SK-N-SH (cell line): ENCODE measurements around the gene PCMT1. TPM values are rescaled to one million over a fixed set of nuclear protein-coding genes. Genes with fewer than 3 reads are reported as not detected.

Source experiments
- CTCF ChIA-PET: fragments of 300-600, 350-600 bp; formaldehyde crosslinking; extraction: SDS; loops from one replicate; lab custom pipeline; 2021; lab: Yijun Ruan, JAX
- POLR2A ChIA-PET: fragments of 350-600 bp; sonication (Branson Sonifier 250); formaldehyde crosslinking; extraction: SDS; loops from one replicate; lab custom pipeline; 2020; ENCODE audit warnings: antibody characterized with exemption, inconsistent platforms; lab: Yijun Ruan, JAX
- DNase-seq: peaks from one replicate; pipeline ENCODE4 v3.0.0; 2012
- H2AFZ ChIP-seq: fragments of 200-600 bp; sonication (generic); 2 replicates; pipeline ENCODE4 v1.8.1; 2016; ENCODE audit warnings: antibody characterized with exemption, mild to moderate bottlenecking, low read depth
- H3F3A ChIP-seq: fragments of 200-600 bp; sonication (generic); replicated peaks from 2 replicates; pipeline ENCODE3; 2016; ENCODE audit warnings: antibody characterized with exemption, mild to moderate bottlenecking; ENCODE audit not compliant: insufficient read depth
- H3K27ac ChIP-seq, 2 experiments: fragments of 200-500 bp in 1 of 2; fragments of 200-600 bp in 1 of 2; sonication (Bioruptor generic) in 1 of 2; sonication (generic), shearing (Covaris generic) in 1 of 2; 2 replicates each; pipeline versions ENCODE4 v1.5.1 to v1.6.1; 2014 to 2016; ENCODE audit warnings: low read depth in 2 of 2, inconsistent platforms in 1 of 2, low read length in 1 of 2, mild to moderate bottlenecking in 1 of 2, mixed read lengths in 1 of 2
- H3K27me3 ChIP-seq: fragments of 200-600 bp; sonication (generic), shearing (Covaris generic); 2 replicates; pipeline ENCODE4 v1.6.1; 2016; ENCODE audit warnings: mixed run types; ENCODE audit not compliant: insufficient read depth
- H3K36me3 ChIP-seq, 2 experiments: fragments of 200-500 bp in 1 of 2; fragments of 200-600 bp in 1 of 2; sonication (Bioruptor generic) in 1 of 2; sonication (generic) in 1 of 2; replicated peaks in 1 of 2; 2 replicates each; pipeline versions ENCODE3 to v1.5.1; 2014 to 2016; ENCODE audit warnings: low read length in 1 of 2, mild to moderate bottlenecking in 1 of 2; ENCODE audit not compliant: insufficient read depth in 2 of 2, control insufficient read depth in 1 of 2
- H3K4me1 ChIP-seq, 2 experiments: fragments of 200-500 bp in 1 of 2; fragments of 200-600 bp in 1 of 2; sonication (Bioruptor generic) in 1 of 2; sonication (generic), shearing (Covaris generic) in 1 of 2; 2 replicates each; pipeline versions ENCODE4 v1.5.1 to v1.6.1; 2014 to 2016; ENCODE audit warnings: low read depth in 1 of 2, low read length in 1 of 2, mixed run types in 1 of 2; ENCODE audit not compliant: insufficient read depth in 2 of 2, control insufficient read depth in 1 of 2
- H3K4me2 ChIP-seq: fragments of 200-600 bp; sonication (generic), shearing (Covaris generic); 2 replicates; pipeline ENCODE4 v1.6.1; 2017; ENCODE audit warnings: mixed run types
- H3K4me3 ChIP-seq, 2 experiments: fragments of 200-500 bp in 1 of 2; fragments of 200-600 bp in 1 of 2; sonication (Bioruptor generic) in 1 of 2; sonication (generic), shearing (Covaris generic) in 1 of 2; 2 replicates each; pipeline versions ENCODE4 v1.5.1 to v1.8.1; 2014 to 2016; ENCODE audit warnings: low read depth in 2 of 2, inconsistent platforms in 1 of 2, low read length in 1 of 2, mild to moderate bottlenecking in 1 of 2, mixed read lengths in 1 of 2, moderate library complexity in 1 of 2
- H3K79me2 ChIP-seq: fragments of 200-600 bp; sonication (generic); 2 replicates; pipeline ENCODE4 v1.8.1; 2017; ENCODE audit warnings: mild to moderate bottlenecking; ENCODE audit not compliant: insufficient read depth
- H3K9ac ChIP-seq: fragments of 200-600 bp; sonication (generic); 2 replicates; pipeline ENCODE4 v1.6.1; 2017; ENCODE audit warnings: mixed run types
- H3K9me2 ChIP-seq: fragments of 200-600 bp; sonication (generic); 2 replicates; pipeline ENCODE4 v1.6.1; 2017; ENCODE audit warnings: mixed run types
- H3K9me3 ChIP-seq: fragments of 200-600 bp; sonication (generic); 2 replicates; pipeline ENCODE4 v1.6.1; 2017; ENCODE audit warnings: mixed run types, mild to moderate bottlenecking, moderate library complexity
- H4K20me1 ChIP-seq: fragments of 200-600 bp; sonication (generic); 2 replicates; pipeline ENCODE4 v1.6.1; 2017; ENCODE audit warnings: mild to moderate bottlenecking, mixed run types; ENCODE audit not compliant: insufficient read depth
- CHD2 ChIP-seq: fragments of 150-350 bp; IDR thresholded peaks from 2 replicates; pipeline ENCODE4 v1.6.1; 2018; ENCODE audit warnings: low read length; ENCODE audit not compliant: partially characterized antibody
- CTCF ChIP-seq: fragments of 200-600 bp; sonication (generic); IDR thresholded peaks from 2 replicates; pipeline ENCODE4 v1.6.1; 2017; ENCODE audit warnings: antibody characterized with exemption, mild to moderate bottlenecking, moderate library complexity
- ELF1 ChIP-seq: IDR thresholded peaks from 2 replicates; pipeline ENCODE4 v1.4.0; 2012
- EP300 ChIP-seq, 2 experiments: IDR thresholded peaks; 2 replicates each; pipeline versions ENCODE4 v1.4.0 to v1.6.1; 2012; ENCODE audit warnings: borderline replicate concordance in 1 of 2, low read depth in 1 of 2, low read length in 1 of 2
- FOXJ3 ChIP-seq: sonication (generic); formaldehyde crosslinking; IDR thresholded peaks from 2 replicates; pipeline ENCODE4 v1.5.1; 2020; ENCODE audit warnings: mild to moderate bottlenecking, missing genetic modification reagents
- GATA2 ChIP-seq: sonication (generic); formaldehyde crosslinking; IDR thresholded peaks from 2 replicates; pipeline ENCODE4 v1.5.0; 2020; ENCODE audit warnings: mild to moderate bottlenecking, missing genetic modification reagents
- MAX ChIP-seq: IDR thresholded peaks from 2 replicates; pipeline ENCODE4 v1.4.0; 2012; ENCODE audit warnings: low read depth
- MEF2A ChIP-seq: IDR thresholded peaks from 2 replicates; pipeline ENCODE4 v1.4.0; 2012; ENCODE audit warnings: low read depth, borderline replicate concordance
- MXI1 ChIP-seq: IDR thresholded peaks from 2 replicates; pipeline ENCODE4 v1.6.1; 2012; ENCODE audit warnings: mild to moderate bottlenecking, low read depth, low read length, improper control_type of control experiment
- NRF1 ChIP-seq: IDR thresholded peaks from 2 replicates; pipeline ENCODE4 v1.6.1; 2012; ENCODE audit warnings: low read depth, mild to moderate bottlenecking, low read length
- PBX3 ChIP-seq: IDR thresholded peaks from 2 replicates; pipeline ENCODE4; 2012
- POLR2AphosphoS5 ChIP-seq: IDR thresholded peaks from 2 replicates; pipeline ENCODE4 v1.6.1; 2012; ENCODE audit warnings: low read depth, low read length
- RAD21 ChIP-seq: IDR thresholded peaks from 2 replicates; pipeline ENCODE4 v1.6.1; 2012; ENCODE audit warnings: mild to moderate bottlenecking, low read length
- RCOR1 ChIP-seq: fragments of 150-350 bp; IDR thresholded peaks from 2 replicates; pipeline ENCODE4 v1.6.1; 2017; ENCODE audit warnings: antibody characterized with exemption, low read length
- RFX5 ChIP-seq: IDR thresholded peaks from 2 replicates; pipeline ENCODE4 v1.6.1; 2012; ENCODE audit warnings: mild to moderate bottlenecking, improper control_type of control experiment, low read length
- RXRA ChIP-seq: IDR thresholded peaks from 2 replicates; pipeline ENCODE4 v1.4.0; 2012; ENCODE audit warnings: low read depth, mild to moderate bottlenecking, borderline replicate concordance
- SIN3A ChIP-seq: IDR thresholded peaks from 2 replicates; pipeline ENCODE4 v1.6.1; 2012; ENCODE audit warnings: low read depth, mild to moderate bottlenecking, low read length, moderate library complexity, borderline replicate concordance
- SMC3 ChIP-seq: IDR thresholded peaks from 2 replicates; pipeline ENCODE4 v1.6.1; 2012; ENCODE audit warnings: low read depth, low read length, improper control_type of control experiment
- TAF1 ChIP-seq: IDR thresholded peaks from 2 replicates; pipeline ENCODE4 v1.6.1; 2012; ENCODE audit warnings: low read depth, mild to moderate bottlenecking, low read length, moderate library complexity, borderline replicate concordance
- TCF12 ChIP-seq: IDR thresholded peaks from 2 replicates; pipeline ENCODE4 v1.4.0; 2012
- TEAD4 ChIP-seq: IDR thresholded peaks from 2 replicates; pipeline ENCODE4 v1.4.0; 2012; ENCODE audit warnings: mild to moderate bottlenecking, borderline replicate concordance; ENCODE audit not compliant: insufficient read depth
- USF2 ChIP-seq: fragments of 150-350 bp; IDR thresholded peaks from 2 replicates; pipeline ENCODE4 v1.6.1; 2017; ENCODE audit warnings: antibody characterized with exemption, low read length, low read depth, borderline replicate concordance
- YY1 ChIP-seq: IDR thresholded peaks from 2 replicates; pipeline ENCODE4 v1.4.0; 2012; ENCODE audit warnings: low read depth, mild to moderate bottlenecking
- WGBS: methylation state at CpG from one replicate; pipeline ENCODE4 v1.1.6; 2017; ENCODE audit warnings: low lambda C conversion rate; 5-methylcytosine and 5-hydroxymethylcytosine counted together
- polyA plus RNA-seq, 3 experiments: library from polyadenylated mRNA; depleted of rRNA; stranded (reverse); fragments of >200 nt; gene quantifications; 2 replicates each; pipeline ENCODE4 v1.2.3, GENCODE V29; 2012

The PCMT1 gene
- polyA plus RNA-seq, 1 of the 3 experiments (the other 2 are of a cell fraction) = 190 TPM

GRCh38 chr6:149851461-149852110 is 102.0 kb downstream of the PCMT1 start:
- Histone ChIP-seq H3K27me3 (no peaks in the 10 kb centered on the region), H3K27ac (peak overlapping the region in 1 of 2 experiments; percentile 45; a peak in 1 of 4 replicates), H3K36me3 (peaks cover 0 to 3% of the 10 kb centered on the region in 2 experiments), H3K4me2 (0 out of 2 replicates have a peak overlapping the region, but pooled peaks have one; percentile 14), H3K4me1 (peaks cover 18 to 48% of the 10 kb centered on the region in 2 experiments), H2AFZ (no peak overlapping the region), H3K79me2 (peaks cover 38% of the 10 kb centered on the region), H3K9me2 (no peaks in the 10 kb centered on the region), H3K4me3 (no peak overlapping the region), H3K9me3 (no peaks in the 10 kb centered on the region), H3F3A (peaks cover 60% of the 10 kb centered on the region), H4K20me1 (peaks cover 4% of the 10 kb centered on the region; the same call in 1 of the 2 replicates), H3K9ac (no peak overlapping the region)
- ChIA-PET CTCF (interaction anchor here (2.1 kb wide), 1 partner anchor 11 kb away, joined by 6 read pairs; no protein-coding TSS in a partner anchor), POLR2A (no interaction called here)
- TF ChIP-seq MAX (no peak), SMC3 (no peak), RXRA (no peak), TEAD4 (no peak), CHD2 (no peak), RCOR1 (no peak), RFX5 (no peak), FOXJ3 (CRISPR knock-in tag) (no peak), NRF1 (no peak), POLR2AphosphoS5 (no peak), ELF1 (no peak), USF2 (no peak), RAD21 (no peak), MEF2A (no peak), EP300 (IDR thresholded peaks at IDR 0.05; ENCODE audit: borderline replicate concordance in 1 of 2, low read depth in 1 of 2, low read length in 1 of 2) (no peak), TCF12 (no peak), SIN3A (no peak), YY1 (no peak)
- no peak for DNase-seq
- 89% methylated on average over 5 of the region's 5 CpGs for WGBS

GRCh38 chr6:149852180-149852579 is 102.6 kb downstream of the PCMT1 start:
- H3K79me2 ChIP-seq = peaks cover 44% of the 10 kb centered on the region
- no peak overlapping the region for H3K9ac ChIP-seq
- peaks cover 2% of the 10 kb centered on the region; the same call in 1 of the 2 replicates for H4K20me1 ChIP-seq
- no peak overlapping the region for H2AFZ ChIP-seq
- WGBS = 100% methylated on average over 2 of the region's 6 CpGs
- no peaks in the 10 kb centered on the region for H3K27me3 ChIP-seq
- no peak overlapping the region for H3K4me3 ChIP-seq
- no peaks in the 10 kb centered on the region for H3K9me2 ChIP-seq
- H3K36me3 ChIP-seq = peaks cover 0 to 3% of the 10 kb centered on the region in 2 experiments
- CTCF ChIA-PET = interaction anchor here (2.1 kb wide), 1 partner anchor 12 kb away, joined by 6 read pairs; no protein-coding TSS in a partner anchor
- POLR2A ChIA-PET = no interaction called here
- H3K27ac ChIP-seq = no peak overlapping the region
- no peak for DNase-seq
- H3K9me3 ChIP-seq = no peaks in the 10 kb centered on the region
- peaks cover 59% of the 10 kb centered on the region for H3F3A ChIP-seq
- H3K4me2 ChIP-seq = peak overlapping the region; percentile 57; the same call in 1 of the 2 replicates
- peaks cover 16 to 47% of the 10 kb centered on the region in 2 experiments for H3K4me1 ChIP-seq
- TF ChIP-seq GATA2 (CRISPR knock-in tag) (no peak), MXI1 (no peak), NRF1 (no peak), SIN3A (no peak), PBX3 (no peak), POLR2AphosphoS5 (no peak), TAF1 (no peak), USF2 (no peak), CTCF (no peak), MAX (no peak)
